BLaER1 (cell line): ENCODE measurements around the gene EXOC6B.
"Not testable (repeated sequence)": the region's sequence is repeated elsewhere in the genome, so short reads cannot be mapped to it uniquely, and the experiment has no call there.

Experiments
- H3K27ac ChIP-seq: shearing (Covaris generic); formaldehyde crosslinking; 2 replicates; pipeline ENCODE4 v1.8.1; 2022
- H3K27me3 ChIP-seq: shearing (Covaris generic); formaldehyde crosslinking; 2 replicates; pipeline ENCODE4 v1.8.1; 2022
- H3K36me3 ChIP-seq: shearing (Covaris generic); formaldehyde crosslinking; 2 replicates; pipeline ENCODE4 v1.8.1; 2022
- H3K4me1 ChIP-seq: shearing (Covaris generic); formaldehyde crosslinking; 2 replicates; pipeline ENCODE4 v1.8.1; 2022
- H3K4me2 ChIP-seq: shearing (Covaris generic); formaldehyde crosslinking; 2 replicates; pipeline ENCODE4 v1.8.1; 2022
- H3K4me3 ChIP-seq: shearing (Covaris generic); formaldehyde crosslinking; 2 replicates; pipeline ENCODE4 v1.8.1; 2022
- H3K9ac ChIP-seq: shearing (Covaris generic); formaldehyde crosslinking; 2 replicates; pipeline ENCODE4 v1.8.1; 2022
- H3K9me3 ChIP-seq: shearing (Covaris generic); formaldehyde crosslinking; 2 replicates; pipeline ENCODE4 v1.8.1; 2022
- H4K20me1 ChIP-seq: shearing (Covaris generic); formaldehyde crosslinking; 2 replicates; pipeline ENCODE4 v1.8.1; 2022
- Cebpa-rat ChIP-seq: shearing (Covaris generic); IDR thresholded peaks from 2 replicates; pipeline ENCODE4 v1.8.1; 2022

The EXOC6B gene

GRCh38 chr2:72673279-72673678 lies 152.6 kb downstream of the EXOC6B start:
- Histone ChIP-seq H3K27ac (no peak overlapping the region), H3K9me3 (peaks cover 2% of the 10 kb centered on the region; the same call in 1 of the 2 replicates), H3K9ac (no peak overlapping the region), H3K4me2 (no peak overlapping the region), H4K20me1 (no peaks in the 10 kb centered on the region), H3K36me3 (no peaks in the 10 kb centered on the region), H3K27me3 (no peaks in the 10 kb centered on the region), H3K4me3 (no peak overlapping the region), H3K4me1 (no peaks in the 10 kb centered on the region)
- no peak for TF ChIP-seq Cebpa-rat

DNA sequence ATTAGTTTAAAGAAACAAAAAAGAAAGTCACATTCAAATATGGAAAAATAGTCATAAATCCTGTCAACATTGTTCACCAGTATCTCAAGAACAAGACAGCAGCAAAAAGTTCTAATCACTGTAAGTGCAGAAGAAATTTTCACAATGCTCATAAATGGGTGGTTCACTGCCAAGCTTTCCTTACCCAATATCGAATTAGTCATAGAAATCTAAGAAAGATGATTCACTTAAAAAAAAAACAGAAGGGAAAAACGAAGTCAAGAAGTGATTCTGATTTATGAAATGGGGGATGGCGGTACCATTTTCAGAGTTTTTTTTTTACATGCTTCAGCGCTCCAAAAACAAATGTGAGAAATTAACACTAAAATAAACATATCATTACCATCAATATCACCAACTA lies 156.7 kb downstream of the EXOC6B start:
- no peaks in the 10 kb centered on the region for H3K27me3 ChIP-seq
- H3K4me1 ChIP-seq = no peaks in the 10 kb centered on the region
- H3K9ac ChIP-seq = no peak overlapping the region
- H4K20me1 ChIP-seq = no peaks in the 10 kb centered on the region
- H3K27ac ChIP-seq = no peak overlapping the region
- H3K36me3 ChIP-seq = no peaks in the 10 kb centered on the region
- H3K9me3 ChIP-seq = peaks cover 33% of the 10 kb centered on the region
- H3K4me3 ChIP-seq = no peak overlapping the region
- no peak for TF ChIP-seq Cebpa-rat
- H3K4me2 ChIP-seq = no peak overlapping the region

- no peak overlapping the region for H3K27ac ChIP-seq
- no peak overlapping the region for H3K4me2 ChIP-seq
- H3K27me3 ChIP-seq = no peaks in the 10 kb centered on the region
- no peak overlapping the region for H3K4me3 ChIP-seq
- H3K4me1 ChIP-seq = no peaks in the 10 kb centered on the region
- no peak for TF ChIP-seq Cebpa-rat
- no peaks in the 10 kb centered on the region for H3K36me3 ChIP-seq
- H3K9me3 ChIP-seq = peaks cover 34% of the 10 kb centered on the region
- no peak overlapping the region for H3K9ac ChIP-seq
- no peaks in the 10 kb centered on the region for H4K20me1 ChIP-seq
Measured at GRCh38 chr2:72668647-72669046, 157.2 kb downstream of the EXOC6B start.

GRCh38 chr2:72665448-72665847 lies 160.4 kb downstream of the EXOC6B start:
- peaks cover 34% of the 10 kb centered on the region for H3K9me3 ChIP-seq
- TF ChIP-seq Cebpa-rat = no peak
- no peaks in the 10 kb centered on the region for H3K4me1 ChIP-seq
- H3K36me3 ChIP-seq = no peaks in the 10 kb centered on the region
- no peak overlapping the region for H3K9ac ChIP-seq
- no peaks in the 10 kb centered on the region for H3K27me3 ChIP-seq
- no peak overlapping the region for H3K27ac ChIP-seq
- no peak overlapping the region for H3K4me3 ChIP-seq
- H4K20me1 ChIP-seq = no peaks in the 10 kb centered on the region
- H3K4me2 ChIP-seq = no peak overlapping the region

DNA sequence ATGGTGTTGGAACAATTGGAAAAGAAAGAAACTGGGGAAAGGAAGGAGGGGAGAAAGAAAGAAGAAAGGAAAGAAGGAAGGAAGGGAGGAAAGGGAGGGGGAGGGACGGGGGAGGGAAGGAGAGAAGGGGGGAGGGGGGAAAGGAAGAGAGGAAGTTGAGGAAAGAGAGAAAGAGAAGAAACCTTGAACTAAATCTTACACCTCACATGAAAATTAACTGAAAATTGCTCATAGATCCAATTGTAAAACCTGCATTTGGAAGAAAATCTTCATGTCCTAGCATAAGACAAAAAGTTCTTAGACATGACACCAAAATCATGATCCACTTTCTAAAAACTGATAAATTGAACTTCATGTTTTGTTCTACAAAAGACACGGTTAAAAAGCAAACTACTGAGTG lies 163.8 kb downstream of the EXOC6B start:
- Histone ChIP-seq H3K4me3 (no peak overlapping the region), H4K20me1 (no peaks in the 10 kb centered on the region), H3K27ac (no peak overlapping the region), H3K9me3 (peaks cover 19% of the 10 kb centered on the region), H3K27me3 (no peaks in the 10 kb centered on the region), H3K4me1 (no peaks in the 10 kb centered on the region), H3K4me2 (no peak overlapping the region), H3K9ac (no peak overlapping the region), H3K36me3 (no peaks in the 10 kb centered on the region)
- TF ChIP-seq Cebpa-rat = no peak

DNA sequence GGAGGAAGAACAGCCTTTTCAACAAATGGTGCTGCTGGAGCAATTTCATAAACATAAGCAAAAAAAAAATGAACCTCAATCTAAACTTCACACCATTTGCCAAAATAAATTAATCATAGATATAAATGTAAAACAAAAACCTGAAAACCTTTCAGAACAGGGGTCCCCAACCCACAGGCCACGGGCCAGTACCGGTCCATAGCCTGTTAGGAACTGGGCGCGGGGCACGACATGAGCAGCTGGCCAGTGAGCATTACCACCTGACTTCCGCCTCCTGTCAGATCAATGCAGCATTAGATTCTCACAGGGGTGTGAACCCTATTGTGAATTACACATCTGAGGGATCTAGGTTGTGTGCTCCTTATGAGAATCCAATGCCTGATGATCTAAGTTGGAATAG lies 176.0 kb downstream of the EXOC6B start:
- Histone ChIP-seq H3K9ac (no peak overlapping the region), H3K4me3 (no peak overlapping the region), H3K4me1 (no peaks in the 10 kb centered on the region), H3K27me3 (no peaks in the 10 kb centered on the region), H3K36me3 (no peaks in the 10 kb centered on the region), H3K4me2 (no peak overlapping the region), H3K9me3 (no peaks in the 10 kb centered on the region), H3K27ac (no peak overlapping the region), H4K20me1 (no peaks in the 10 kb centered on the region)
- no peak for TF ChIP-seq Cebpa-rat

DNA sequence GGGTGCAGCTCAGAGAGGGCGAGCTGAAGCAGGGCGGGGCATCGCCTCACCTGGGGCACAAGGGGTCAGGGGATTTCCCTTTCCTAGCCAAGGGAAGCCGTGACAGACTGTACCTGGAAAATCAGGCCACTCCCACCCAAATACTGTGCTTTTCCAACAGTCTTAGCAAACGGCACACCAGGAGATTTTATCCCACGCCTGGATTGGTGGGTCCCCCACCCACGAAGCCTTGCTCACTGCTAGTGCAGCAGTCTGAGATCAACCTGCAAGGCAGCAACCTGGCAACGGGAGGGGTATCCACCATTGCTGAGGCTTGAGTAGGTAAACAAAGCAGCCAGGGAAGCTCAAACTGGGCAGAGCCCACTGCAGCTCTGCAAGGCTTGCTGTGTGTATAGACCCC lies 184.6 kb downstream of the EXOC6B start:
- not testable (repeated sequence) for H3K9ac ChIP-seq, H4K20me1 ChIP-seq, H3K27me3 ChIP-seq, H3K4me3 ChIP-seq, H3K4me2 ChIP-seq, H3K27ac ChIP-seq, H3K9me3 ChIP-seq, H3K36me3 ChIP-seq, H3K4me1 ChIP-seq

GRCh38 chr2:72638600-72639211 lies 187.1 kb downstream of the EXOC6B start:
- H3K4me3 ChIP-seq = no peak overlapping the region
- TF ChIP-seq Cebpa-rat = no peak
- H3K36me3 ChIP-seq = no peaks in the 10 kb centered on the region
- H4K20me1 ChIP-seq = no peaks in the 10 kb centered on the region
- H3K27me3 ChIP-seq = no peaks in the 10 kb centered on the region
- no peak overlapping the region for H3K27ac ChIP-seq
- H3K4me1 ChIP-seq = no peaks in the 10 kb centered on the region
- peaks cover 9% of the 10 kb centered on the region for H3K9me3 ChIP-seq
- H3K4me2 ChIP-seq = no peak overlapping the region
- no peak overlapping the region for H3K9ac ChIP-seq

DNA sequence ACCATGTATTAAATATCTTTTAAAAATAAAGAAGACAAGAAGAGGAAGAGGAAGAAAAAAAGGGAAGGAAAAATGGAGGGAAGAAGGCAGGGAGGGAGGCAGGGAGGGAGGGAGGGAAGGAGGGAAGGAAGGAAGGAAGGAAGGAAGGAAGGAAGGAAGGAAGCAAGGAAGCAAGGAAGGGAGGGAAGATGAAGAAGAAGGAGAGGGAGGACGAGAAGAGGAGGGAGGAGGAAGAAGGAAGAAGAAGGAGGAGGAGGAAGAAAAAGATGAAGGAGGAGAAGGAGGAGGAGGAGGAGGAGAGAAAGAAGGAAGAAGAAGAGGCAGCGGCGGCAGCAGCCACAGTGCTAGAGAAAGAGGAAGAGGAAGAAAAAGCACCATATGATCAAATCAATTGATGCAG lies 189.6 kb downstream of the EXOC6B start:
- H3K4me1 ChIP-seq = no peaks in the 10 kb centered on the region
- H3K4me3 ChIP-seq = no peak overlapping the region
- no peak overlapping the region for H3K4me2 ChIP-seq
- H4K20me1 ChIP-seq = no peaks in the 10 kb centered on the region
- no peak for TF ChIP-seq Cebpa-rat
- H3K9me3 ChIP-seq = 0 out of 2 replicates have a peak, but pooled peaks cover 3% of the 10 kb centered on the region
- no peaks in the 10 kb centered on the region for H3K36me3 ChIP-seq
- H3K27me3 ChIP-seq = no peaks in the 10 kb centered on the region
- no peak overlapping the region for H3K9ac ChIP-seq
- H3K27ac ChIP-seq = no peak overlapping the region

GRCh38 chr2:72630767-72631166 lies 195.1 kb downstream of the EXOC6B start:
- H3K27me3 ChIP-seq = no peaks in the 10 kb centered on the region

GRCh38 chr2:72629062-72629461 lies 196.8 kb downstream of the EXOC6B start:
- H3K4me2 ChIP-seq = no peak overlapping the region

More at GRCh38 chr2:72630767-72631166, 195.1 kb downstream of the EXOC6B start:
- Histone ChIP-seq H3K4me3 (no peak overlapping the region), H3K27ac (no peak overlapping the region), H3K4me1 (no peaks in the 10 kb centered on the region), H3K4me2 (no peak overlapping the region), H3K36me3 (no peaks in the 10 kb centered on the region), H3K9ac (no peak overlapping the region), H4K20me1 (no peaks in the 10 kb centered on the region), H3K9me3 (no peaks in the 10 kb centered on the region)
- TF ChIP-seq Cebpa-rat = no peak

More at GRCh38 chr2:72629062-72629461, 196.8 kb downstream of the EXOC6B start:
- H3K36me3 ChIP-seq = no peaks in the 10 kb centered on the region
- H3K9ac ChIP-seq = no peak overlapping the region
- no peaks in the 10 kb centered on the region for H3K4me1 ChIP-seq
- H3K4me3 ChIP-seq = no peak overlapping the region
- H3K9me3 ChIP-seq = no peaks in the 10 kb centered on the region
- no peaks in the 10 kb centered on the region for H4K20me1 ChIP-seq
- H3K27me3 ChIP-seq = no peaks in the 10 kb centered on the region
- no peak for TF ChIP-seq Cebpa-rat
- H3K27ac ChIP-seq = no peak overlapping the region
